Heart left ventricle (tissue), 16 donors: ENCODE measurements around the gene PGGHG. TPM values are rescaled to one million over a fixed set of nuclear protein-coding genes. Genes with fewer than 3 reads are reported as not detected.
"Not testable (repeated sequence)": the region's sequence is repeated elsewhere in the genome, so short reads cannot be mapped to it uniquely, and the experiment has no call there.

Source experiments
- ATAC-seq, 4 donors: fragments of 200-7000 bp; cut with Tn5 transposase; one replicate each; pipeline ENCODE4 v1.9.1; 2020 to 2022; ENCODE audit warnings: moderate library complexity in 4 of 4, mild to moderate bottlenecking in 3 of 4, moderate number of reproducible peaks in 1 of 4
- DNase-seq, 5 donors: peaks; one replicate each; pipeline ENCODE4 v3.0.0-alpha.2; 2020
- H3K27ac ChIP-seq, 12 donors: fragments of 200-600 bp; sonication (generic) in 4 of 12; one replicate each; pipeline versions ENCODE4 v1.5.0 to v1.8.0; 2016 to 2022; ENCODE audit warnings: mild to moderate bottlenecking in 2 of 12
- H3K27me3 ChIP-seq, 9 donors: fragments of 200-600 bp; sonication (generic) in 2 of 9; one replicate each; pipeline versions ENCODE4 v1.5.1 to v1.8.0; 2016 to 2022; ENCODE audit warnings: mild to moderate bottlenecking in 3 of 9
- H3K36me3 ChIP-seq, 9 donors: fragments of 200-600 bp; sonication (generic) in 2 of 9; one replicate each; pipeline versions ENCODE4 v1.5.0 to v1.8.0; 2018 to 2022; ENCODE audit warnings: mild to moderate bottlenecking in 2 of 9
- H3K4me1 ChIP-seq, 12 donors: fragments of 200-600 bp; sonication (generic) in 4 of 12; one replicate each; pipeline versions ENCODE4 v1.5.0 to v1.8.0; 2016 to 2022; ENCODE audit warnings: mild to moderate bottlenecking in 3 of 12
- H3K4me3 ChIP-seq, 12 donors: fragments of 200-600 bp; sonication (generic) in 4 of 12; one replicate each; pipeline versions ENCODE4 v1.5.0 to v1.8.0; 2017 to 2022; ENCODE audit warnings: mild to moderate bottlenecking in 9 of 12, moderate library complexity in 4 of 12
- H3K9me3 ChIP-seq, 12 donors: fragments of 200-600 bp; sonication (generic) in 4 of 12; one replicate each; pipeline versions ENCODE4 v1.5.0 to v1.8.0; 2016 to 2022; ENCODE audit warnings: mild to moderate bottlenecking in 1 of 12
- CTCF ChIP-seq, 12 donors: fragments of 200-600 bp; sonication (generic) in 4 of 12; IDR thresholded peaks; one replicate each; pipeline versions ENCODE4 v1.5.0 to v1.8.0; 2018 to 2022; ENCODE audit warnings: antibody characterized with exemption in 12 of 12, mild to moderate bottlenecking in 5 of 12
- POLR2A ChIP-seq, 2 donors: fragments of 450-650 bp; IDR thresholded peaks; one replicate each; pipeline ENCODE4 v1.6.1; 2017; ENCODE audit warnings: antibody characterized with exemption in 2 of 2, mild to moderate bottlenecking in 2 of 2, moderate library complexity in 2 of 2
- WGBS, 4 donors: extraction: QIAGEN DNeasy Blood & Tissue Kit in 2 of 4; methylation state at CpG; one replicate each; pipeline versions ENCODE4 v1.1.5 to v1.1.7; 2013 to 2018; 5-methylcytosine and 5-hydroxymethylcytosine counted together
- intact Hi-C, 10 donors: fragments of 100-400 bp; cut with DNase I; formaldehyde crosslinking; loops; one replicate each; pipeline versions ENCODE4 v1.11.1 to v1.14.2; 2022
- polyA plus RNA-seq, 2 donors: library from polyadenylated mRNA; stranded (reverse); fragments of 200-250 nt; gene quantifications; one replicate each; pipeline ENCODE4 v1.2.3, GENCODE V29; 2013
- total RNA-seq, 9 donors: library from RNA; depleted of rRNA in 2 of 9; stranded (reverse); fragments of >200 nt in 2 of 9; fragmentation: NEBNext Ultra II Directional in 3 of 9; extraction: Animal tissue kit (Norgen Biotek cat#: 25700) in 3 of 9; gene quantifications; one replicate each; pipeline versions ENCODE4 v1.1.0 to v1.2.4, GENCODE V29; 2016 to 2023
- donor health status: ischemic (EF 13 %, LVEDD 7.1; RV severe dilation, severe dysfunction).
- donor health status: healthy with polysubstance abuse.
- donor health status: DM: no; HTN: yes; CAD: no.
- donor health status: DM: no; HTN: no; CAD: no.
- donor health status: ischemic (EF 25% LVEDD 6.9; RV normal size, moderate dysfunction).
- donor health status: ischemic (EF 25% LVEDD 5.7; RV mildly dilated, moderate dysfunction).
- donor health status: healthy.
- donor health status: DM: yes; HTN: yes; CAD: no.
- donor health status: ischemic (EF 35%, LVEDD 5.7; RV mildly dilated, moderate dysfunction).
- donor health status: nonischemic (EF 11% LVEDD 7.7; RV severe dilation, severe dysfunction).
- donor health status: DM: yes; HTN: yes; CAD: no.
- donor health status: PGD.
- donor health status: ischemic (EF 29% LVEDD 5.4; RV normal size, mild dysfunction).
- donor health status: nonischemic (EF 23%, LVEDD 6.1; RV moderate dilation, normal function).

The PGGHG gene
- total and polyA plus RNA-seq, 11 donors: 4.5 to 15.7 (median 6.4) TPM

GRCh38 chr11:312092-312816, 23.3 kb downstream of the PGGHG start:
- Histone ChIP-seq H3K27me3 (peaks cover 0 to 22% (median 7%) of the 10 kb centered on the region in 9 donors), H3K36me3 (peaks cover 0 to 30% (median 0%) of the 10 kb centered on the region in 9 donors), H3K27ac (peak overlapping the region; percentile 85 to 98 (median 92)), H3K4me3 (peak overlapping the region; percentile 3 to 81 (median 44)), H3K9me3 (no peaks in the 10 kb centered on the region), H3K4me1 (peaks cover 4 to 53% (median 25%) of the 10 kb centered on the region in 12 donors)
- TF ChIP-seq POLR2A (IDR thresholded peaks at IDR 0.05) (peak in 1 of 2 donors; percentile 57), CTCF (IDR thresholded peaks at IDR 0.05) (no peak)
- ATAC-seq: no peak
- DNase-seq: no peak
- 45 to 57% (median 50%) methylated on average over 14 of the region's 14 CpGs for WGBS, 4 donors
- intact Hi-C loops: loop anchor here in 5 of 10 donors (2.0 to 5.0 kb wide), 4 partner anchors 40 to 103 kb away; no protein-coding TSS in a partner anchor

DNA sequence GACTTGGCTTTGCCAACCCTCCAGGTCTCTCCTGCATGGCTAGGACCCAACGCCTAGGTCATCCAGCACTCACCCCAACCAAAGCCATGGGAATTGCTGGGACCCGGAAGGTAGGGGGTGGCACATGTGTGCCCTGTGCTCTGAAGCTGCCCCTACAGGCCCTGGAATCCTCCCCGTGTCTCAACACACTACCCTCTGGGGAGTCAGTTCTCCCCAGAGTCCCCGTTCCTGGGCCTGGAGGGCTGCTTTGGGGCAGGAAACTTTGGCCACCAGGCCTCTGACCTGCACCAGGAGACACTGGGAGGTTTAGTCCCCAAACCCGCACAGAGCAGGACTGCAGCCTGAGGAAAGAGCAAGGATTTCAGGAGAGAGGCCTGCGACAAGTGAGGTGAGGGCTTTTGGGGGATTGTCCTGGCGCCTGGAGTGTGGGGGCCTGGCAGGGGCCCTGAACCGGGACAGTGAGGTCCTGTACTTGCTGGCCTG, 24.4 kb downstream of the PGGHG start:
- 56 to 61% (median 57%) methylated on average over 7 to 8 of the region's 8 CpGs for WGBS, 4 donors
- no peak for TF ChIP-seq POLR2A (IDR thresholded peaks at IDR 0.05)
- TF ChIP-seq CTCF (IDR thresholded peaks at IDR 0.05): no peak
- DNase-seq: peak in 1 of 5 donors; percentile 42
- intact Hi-C loops: loop anchor here in 5 of 10 donors (2.0 to 5.0 kb wide), 4 partner anchors 39 to 105 kb away; no protein-coding TSS in a partner anchor
- peak overlapping the region in 11 of 12 donors; percentile 56 to 89 (median 72) for H3K4me3 ChIP-seq
- H3K4me1 ChIP-seq: peaks cover 4 to 55% (median 25%) of the 10 kb centered on the region in 12 donors
- ATAC-seq: no peak
- H3K27me3 ChIP-seq: peaks cover 0 to 22% (median 7%) of the 10 kb centered on the region in 9 donors
- H3K27ac ChIP-seq: peak overlapping the region; percentile 85 to 98 (median 92)
- no peaks in the 10 kb centered on the region for H3K9me3 ChIP-seq
- peaks cover 0 to 30% (median 0%) of the 10 kb centered on the region in 9 donors for H3K36me3 ChIP-seq

- ATAC-seq (peak; percentile 18 to 59 (median 34)), DNase-seq (peak in 3 of 5 donors; percentile 60 to 68 (median 65))
- H3K27me3 ChIP-seq: peaks cover 0 to 22% (median 7%) of the 10 kb centered on the region in 9 donors
- 25 to 32% (median 29%) methylated on average over 18 of the region's 18 CpGs for WGBS, 4 donors
- H3K27ac ChIP-seq: peak within 1 kb of the TSS; percentile 85 to 98 (median 92)
- peaks cover 0 to 30% (median 0%) of the 10 kb centered on the region in 9 donors for H3K36me3 ChIP-seq
- intact Hi-C loops: loop anchor here in 5 of 10 donors (2.0 to 5.0 kb wide), 4 partner anchors 38 to 105 kb away; no protein-coding TSS in a partner anchor
- peak within 1 kb of the TSS; percentile 28 to 89 (median 72) for H3K4me3 ChIP-seq
- H3K9me3 ChIP-seq: no peaks in the 10 kb centered on the region
- TF ChIP-seq CTCF (IDR thresholded peaks at IDR 0.05) (no peak), POLR2A (IDR thresholded peaks at IDR 0.05) (peak in 1 of 2 donors; percentile 80)
- H3K4me1 ChIP-seq: peaks cover 4 to 54% (median 25%) of the 10 kb centered on the region in 12 donors
Observed at GRCh38 chr11:313787-314553, 25.0 kb downstream of the PGGHG start, which contains the start of gene IFITM1. Gene IFITM1, plus strand, starts transcription at chr11:314040. Its CDS starts 131 bp downstream, at chr11:314171.

DNA sequence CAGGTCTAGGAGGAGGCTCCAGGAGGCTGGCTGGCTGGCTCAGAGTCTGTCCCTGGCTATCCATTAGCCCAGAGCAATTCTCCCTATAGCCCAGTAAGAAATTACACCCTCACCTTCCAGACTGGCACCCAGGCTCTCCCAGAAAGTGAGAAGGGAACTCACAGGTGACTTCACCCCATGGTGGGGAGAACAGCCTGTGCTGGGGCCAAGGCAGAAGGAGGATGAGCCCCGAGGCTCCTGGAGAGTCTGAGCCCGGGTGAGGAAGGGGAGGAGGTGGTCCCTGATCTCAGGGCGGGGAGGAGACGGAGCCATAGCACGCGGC, 25.6 kb downstream of the PGGHG start:
- Histone ChIP-seq H3K27ac (peak overlapping the region; percentile 85 to 98 (median 92)), H3K4me1 (peaks cover 4 to 49% (median 23%) of the 10 kb centered on the region in 12 donors), H3K27me3 (peaks cover 0 to 22% (median 7%) of the 10 kb centered on the region in 9 donors), H3K4me3 (peak overlapping the region; percentile 28 to 89 (median 72)), H3K36me3 (peaks cover 0 to 24% (median 0%) of the 10 kb centered on the region in 9 donors)
- WGBS, 4 donors: 22 to 52% (median 36%) methylated on average over 6 of the region's 6 CpGs
- intact Hi-C loops: loop anchor here in 2 of 10 donors (5.0 kb wide), 2 partner anchors 38 to 43 kb away; no protein-coding TSS in a partner anchor
- ATAC-seq, H3K9me3 ChIP-seq: not testable (repeated sequence)
- peak in 1 of 5 donors; percentile 10 for DNase-seq
